ENCODE measurements around the gene CNKSR3. TPM values are rescaled to one million over a fixed set of nuclear protein-coding genes. Genes with fewer than 3 reads are reported as not detected.

The CNKSR3 gene
- polyA plus RNA-seq, 3 donors = not detected

- DNase-seq = no peak
- H3K79me2 ChIP-seq (ENCODE audit: insufficient read depth, low read length) = no peaks in the 10 kb centered on the region
- Mint-ChIP-seq H3K36me3 (peaks cover 0 to 2% of the 10 kb centered on the region in 2 donors), H3K4me3 (no peak overlapping the region), H3K9me3 (peaks cover 0 to 4% (median 0%) of the 10 kb centered on the region in 7 donors), H3K27ac (no peak overlapping the region), H3K27me3 (ENCODE audit: low read depth in 3 of 3) (peaks cover 0 to 2% (median 2%) of the 10 kb centered on the region in 3 donors), H3K4me1 (no peaks in the 10 kb centered on the region)
- no peaks in the 10 kb centered on the region for H3K36me3 ChIP-seq (replicated peaks in 1 of 2; ENCODE audit: control insufficient read depth in 1 of 2, insufficient read depth in 2 of 2, low read length in 2 of 2)
- H3K27me3 ChIP-seq (ENCODE audit: control insufficient read depth in 2 of 2, insufficient read depth in 2 of 2, low read length in 2 of 2) = no peaks in the 10 kb centered on the region
- WGBS (ENCODE audit: insufficient coverage) = 100% methylated on average over 4 of the region's 4 CpGs
- TF ChIP-seq, protein P1, sequence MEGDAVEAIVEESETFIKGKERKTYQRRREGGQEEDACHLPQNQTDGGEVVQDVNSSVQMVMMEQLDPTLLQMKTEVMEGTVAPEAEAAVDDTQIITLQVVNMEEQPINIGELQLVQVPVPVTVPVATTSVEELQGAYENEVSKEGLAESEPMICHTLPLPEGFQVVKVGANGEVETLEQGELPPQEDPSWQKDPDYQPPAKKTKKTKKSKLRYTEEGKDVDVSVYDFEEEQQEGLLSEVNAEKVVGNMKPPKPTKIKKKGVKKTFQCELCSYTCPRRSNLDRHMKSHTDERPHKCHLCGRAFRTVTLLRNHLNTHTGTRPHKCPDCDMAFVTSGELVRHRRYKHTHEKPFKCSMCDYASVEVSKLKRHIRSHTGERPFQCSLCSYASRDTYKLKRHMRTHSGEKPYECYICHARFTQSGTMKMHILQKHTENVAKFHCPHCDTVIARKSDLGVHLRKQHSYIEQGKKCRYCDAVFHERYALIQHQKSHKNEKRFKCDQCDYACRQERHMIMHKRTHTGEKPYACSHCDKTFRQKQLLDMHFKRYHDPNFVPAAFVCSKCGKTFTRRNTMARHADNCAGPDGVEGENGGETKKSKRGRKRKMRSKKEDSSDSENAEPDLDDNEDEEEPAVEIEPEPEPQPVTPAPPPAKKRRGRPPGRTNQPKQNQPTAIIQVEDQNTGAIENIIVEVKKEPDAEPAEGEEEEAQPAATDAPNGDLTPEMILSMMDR (IDR thresholded peaks at IDR 0.05) = no peak
- H3K27ac ChIP-seq (ENCODE audit: low read depth in 1 of 2, low read length in 2 of 2) = no peak overlapping the region
- H3K4me1 ChIP-seq (ENCODE audit: control insufficient read depth in 1 of 2, insufficient read depth in 2 of 2, low read length in 2 of 2) = no peaks in the 10 kb centered on the region
- no peaks in the 10 kb centered on the region for H3K9me3 ChIP-seq (replicated peaks in 1 of 2; ENCODE audit: control insufficient read depth in 1 of 2, insufficient read depth in 1 of 2, low read length in 2 of 2)
- H3K4me3 ChIP-seq (replicated peaks in 1 of 3; ENCODE audit: low read depth in 2 of 3, low read length in 3 of 3) = no peak overlapping the region
- intact Hi-C loops (cut with micrococcal nuclease) = no loop called here
- H2AFZ ChIP-seq (ENCODE audit: insufficient read depth, low read depth, low read length, poor library complexity, severe bottlenecking) = no peak overlapping the region
- H3K9ac ChIP-seq (ENCODE audit: insufficient read depth, low read length, poor library complexity, severe bottlenecking) = no peak overlapping the region
- no peak overlapping the region for H3K4me2 ChIP-seq (replicated peaks; ENCODE audit: extremely low read depth, low read length, poor library complexity, severe bottlenecking)
- H4K20me1 ChIP-seq (ENCODE audit: insufficient read depth, low read length) = no peaks in the 10 kb centered on the region
Observed at GRCh38 chr6:154425034-154425433, 85.5 kb downstream of the CNKSR3 start.

DNA sequence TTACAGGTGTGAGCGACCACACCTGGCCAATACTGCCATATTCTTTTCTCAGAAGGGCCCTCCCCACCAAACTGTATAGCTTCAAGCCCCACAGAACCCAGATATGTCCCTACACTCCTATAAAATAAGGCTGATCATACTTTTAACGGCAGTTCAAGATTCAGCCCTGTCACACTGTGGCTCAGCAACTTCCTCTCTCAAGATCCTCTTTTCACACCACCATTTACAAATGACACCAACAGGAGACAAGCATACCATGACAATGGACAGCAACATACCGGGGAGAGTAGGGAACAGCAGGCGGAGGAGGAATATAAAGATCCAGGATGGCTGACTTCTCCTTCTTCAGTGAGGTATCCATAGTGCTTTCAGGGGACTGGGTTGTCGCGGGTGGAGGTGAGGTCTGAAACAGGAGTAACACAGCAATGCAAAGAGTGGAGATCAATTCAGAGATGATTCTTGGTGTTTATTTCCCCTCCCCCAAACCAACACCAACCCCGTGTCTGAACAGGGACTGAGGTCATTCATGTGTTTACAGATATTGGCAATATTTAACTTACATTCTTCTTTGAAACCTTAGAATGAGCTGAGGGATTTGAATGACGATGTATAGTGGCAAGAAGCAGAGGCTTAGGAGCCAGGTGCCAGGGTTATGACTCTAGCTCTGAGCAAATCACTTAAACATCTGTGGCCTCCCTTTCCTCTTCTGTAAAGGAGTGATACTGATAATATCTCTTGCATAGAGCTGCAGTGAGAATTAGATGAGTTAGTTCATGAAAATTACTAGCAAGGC is 96.3 kb downstream of the CNKSR3 start:
- no peak overlapping the region for H3K9ac ChIP-seq (ENCODE audit: insufficient read depth, low read length, poor library complexity, severe bottlenecking)
- Mint-ChIP-seq H3K27ac (peak overlapping the region in 6 of 7 donors; percentile 17 to 67 (median 50)), H3K4me1 (peaks cover 6% of the 10 kb centered on the region), H3K27me3 (ENCODE audit: low read depth in 3 of 3) (peaks cover 0 to 2% (median 0%) of the 10 kb centered on the region in 3 donors), H3K4me3 (no peak overlapping the region), H3K36me3 (peaks cover 0 to 2% of the 10 kb centered on the region in 2 donors), H3K9me3 (peaks cover 5 to 12% (median 9%) of the 10 kb centered on the region in 7 donors)
- no peaks in the 10 kb centered on the region for H3K27me3 ChIP-seq (ENCODE audit: control insufficient read depth in 2 of 2, insufficient read depth in 2 of 2, low read length in 2 of 2)
- DNase-seq = peak; percentile 42 to 56 (median 51)
- no peaks in the 10 kb centered on the region for H3K79me2 ChIP-seq (ENCODE audit: insufficient read depth, low read length)
- peak overlapping the region in 1 of 2 donors; percentile 28 for H3K27ac ChIP-seq (ENCODE audit: low read depth in 1 of 2, low read length in 2 of 2)
- no peaks in the 10 kb centered on the region for H3K36me3 ChIP-seq (replicated peaks in 1 of 2; ENCODE audit: control insufficient read depth in 1 of 2, insufficient read depth in 2 of 2, low read length in 2 of 2)
- H2AFZ ChIP-seq (ENCODE audit: insufficient read depth, low read depth, low read length, poor library complexity, severe bottlenecking) = peak overlapping the region; percentile 7
- H4K20me1 ChIP-seq (ENCODE audit: insufficient read depth, low read length) = no peaks in the 10 kb centered on the region
- no peak overlapping the region for H3K4me3 ChIP-seq (replicated peaks in 1 of 3; ENCODE audit: low read depth in 2 of 3, low read length in 3 of 3)
- no peak overlapping the region for H3K4me2 ChIP-seq (replicated peaks; ENCODE audit: extremely low read depth, low read length, poor library complexity, severe bottlenecking)
- peaks cover 0 to 8% of the 10 kb centered on the region in 2 donors for H3K9me3 ChIP-seq (replicated peaks in 1 of 2; ENCODE audit: control insufficient read depth in 1 of 2, insufficient read depth in 1 of 2, low read length in 2 of 2)
- WGBS (ENCODE audit: insufficient coverage) = 50% methylated on average over 3 of the region's 8 CpGs
- peaks cover 7 to 9% of the 10 kb centered on the region in 2 donors for H3K4me1 ChIP-seq (ENCODE audit: control insufficient read depth in 1 of 2, insufficient read depth in 2 of 2, low read length in 2 of 2)
- TF ChIP-seq, protein P1 (IDR thresholded peaks at IDR 0.05) = no peak
- intact Hi-C loops (cut with micrococcal nuclease) = no loop called here

All from CD14-positive monocyte (primary cell).